VCaP (cell line): ENCODE data around the gene PHACTR1.

Experiments used
- H3K27ac ChIP-seq: fragments of 450-650 bp; 2 replicates; pipeline ENCODE4 v1.5.1; 2017
- CTCF ChIP-seq: fragments of 450-650 bp; conservative IDR thresholded peaks from 2 replicates; pipeline ENCODE4 v1.5.1; 2017; ENCODE audit warnings: mild to moderate bottlenecking, moderate library complexity

PHACTR1 gene

DNA sequence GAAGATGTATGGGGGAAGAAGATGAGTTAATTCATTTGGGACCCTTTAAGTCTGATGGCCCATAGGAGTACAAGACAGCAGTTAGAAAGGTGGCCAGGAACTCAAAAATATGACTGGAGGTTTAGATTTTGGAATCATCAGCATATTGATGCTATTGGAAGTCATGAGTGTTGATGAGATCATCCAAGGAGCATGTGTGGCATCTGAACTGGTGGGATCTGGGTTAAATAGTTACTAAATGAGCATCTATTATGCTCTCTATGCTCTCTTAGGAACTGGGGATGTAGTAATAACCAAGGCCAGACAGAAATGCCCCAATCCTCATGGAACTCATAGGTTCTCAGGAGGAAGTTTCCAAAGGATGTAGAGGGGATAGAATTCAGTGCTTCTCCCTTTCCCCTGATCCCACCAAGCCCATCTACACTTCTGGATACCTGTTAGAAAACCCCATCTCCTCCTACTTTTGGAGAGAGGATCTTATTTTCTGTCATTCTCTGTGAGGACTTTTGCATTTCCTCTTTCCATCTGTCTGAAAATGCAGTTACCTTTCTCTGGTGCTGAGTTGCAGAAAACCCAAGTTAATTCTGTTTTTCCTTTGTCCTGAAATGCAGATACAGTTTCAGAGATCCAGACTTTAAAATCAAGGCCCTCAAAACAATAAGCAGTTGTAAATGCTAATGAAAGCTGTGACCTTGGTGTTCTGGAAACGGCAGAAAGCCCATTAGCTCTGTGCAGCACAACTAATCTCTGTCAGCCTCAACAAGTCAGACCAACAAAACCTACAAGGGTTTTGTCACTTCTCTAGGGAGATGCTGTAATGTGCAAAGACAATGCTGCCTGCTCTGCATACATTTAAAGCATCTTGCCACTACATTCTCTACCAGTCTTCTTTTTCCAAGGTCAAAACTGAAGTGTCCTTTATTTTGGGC lies 546.0 kb downstream of the PHACTR1 start:
- no peak overlapping the region for H3K27ac ChIP-seq
- TF ChIP-seq CTCF = no peak

DNA sequence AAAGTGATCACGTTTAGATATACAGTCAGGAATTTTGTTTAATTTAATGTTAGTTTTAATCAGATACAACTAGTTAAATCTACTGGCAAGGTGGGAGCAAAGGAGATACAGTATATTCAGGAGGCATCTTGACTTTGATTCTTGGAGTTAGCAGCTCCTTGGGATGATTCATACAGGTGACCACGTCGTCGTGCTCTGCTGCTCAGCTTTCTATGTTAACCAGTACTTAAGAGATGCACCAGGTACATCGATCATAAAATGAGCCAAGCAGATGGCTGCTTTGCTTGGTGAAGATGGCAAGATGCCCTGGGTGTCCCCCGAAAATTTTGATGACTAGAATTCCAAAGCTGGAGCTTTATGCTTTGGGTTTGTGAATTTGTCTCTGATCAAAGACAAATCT lies 547.1 kb downstream of the PHACTR1 start:
- no peak for TF ChIP-seq CTCF

GRCh38 chr6:13267142-13267651 lies 550.6 kb downstream of the PHACTR1 start:
- no peak for TF ChIP-seq CTCF

More for the DNA sequence above, 547.1 kb downstream of the PHACTR1 start:
- H3K27ac ChIP-seq = no peak overlapping the region

GRCh38 chr6:13268913-13269518 lies 552.4 kb downstream of the PHACTR1 start:
- no peak overlapping the region for H3K27ac ChIP-seq
- no peak for TF ChIP-seq CTCF

More at GRCh38 chr6:13267142-13267651, 550.6 kb downstream of the PHACTR1 start:
- no peak overlapping the region for H3K27ac ChIP-seq

- TF ChIP-seq CTCF = no peak
- H3K27ac ChIP-seq = no peak overlapping the region
Measured at GRCh38 chr6:13272131-13273046, 555.8 kb downstream of the PHACTR1 start.

DNA sequence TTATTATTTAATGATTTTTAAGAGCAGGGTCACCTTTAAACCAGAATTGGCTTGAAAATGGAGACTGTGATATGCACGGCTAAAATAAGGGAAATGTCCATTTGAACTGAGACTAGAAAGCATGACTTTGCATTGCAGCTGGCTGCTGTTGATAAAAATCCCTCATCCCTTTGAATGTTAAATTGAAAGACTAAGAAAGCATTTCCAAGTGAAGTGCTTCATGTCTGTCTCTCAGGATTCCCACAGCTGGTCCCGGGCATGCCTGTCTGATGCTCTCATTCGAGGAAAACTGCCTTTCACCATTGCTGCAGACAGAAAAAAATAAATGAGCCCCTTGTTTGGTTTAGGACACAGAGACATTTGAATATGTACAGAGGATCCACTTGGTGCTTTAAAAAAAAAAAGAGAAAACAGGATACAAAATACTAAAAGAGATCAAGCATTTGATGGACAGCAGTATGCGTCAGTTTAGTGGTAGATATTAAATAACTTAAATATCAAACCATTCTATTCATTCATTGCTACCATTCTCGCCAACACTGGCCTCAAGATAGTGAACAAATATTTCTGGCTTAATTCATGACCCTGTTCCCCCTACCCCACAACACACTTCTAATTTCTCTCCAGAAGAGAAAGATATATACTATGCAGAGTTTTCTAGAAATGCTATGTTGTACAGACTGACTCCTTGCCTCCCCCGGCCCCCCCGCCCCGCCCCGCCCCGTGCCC lies 556.8 kb downstream of the PHACTR1 start:
- H3K27ac ChIP-seq = no peak overlapping the region
- no peak for TF ChIP-seq CTCF
